ENCODE data around the gene SDCBP2. TPM values are rescaled to one million over a fixed set of nuclear protein-coding genes. Genes with fewer than 3 reads are reported as not detected.
A peak's percentile ranks its signal among the peaks of the same experiment; 100 is the strongest.

The SDCBP2 gene
- total and polyA plus RNA-seq, 2 of the 4 experiments (the other 2 are of a cell fraction), result 0.54 to 1.3 TPM

DNA sequence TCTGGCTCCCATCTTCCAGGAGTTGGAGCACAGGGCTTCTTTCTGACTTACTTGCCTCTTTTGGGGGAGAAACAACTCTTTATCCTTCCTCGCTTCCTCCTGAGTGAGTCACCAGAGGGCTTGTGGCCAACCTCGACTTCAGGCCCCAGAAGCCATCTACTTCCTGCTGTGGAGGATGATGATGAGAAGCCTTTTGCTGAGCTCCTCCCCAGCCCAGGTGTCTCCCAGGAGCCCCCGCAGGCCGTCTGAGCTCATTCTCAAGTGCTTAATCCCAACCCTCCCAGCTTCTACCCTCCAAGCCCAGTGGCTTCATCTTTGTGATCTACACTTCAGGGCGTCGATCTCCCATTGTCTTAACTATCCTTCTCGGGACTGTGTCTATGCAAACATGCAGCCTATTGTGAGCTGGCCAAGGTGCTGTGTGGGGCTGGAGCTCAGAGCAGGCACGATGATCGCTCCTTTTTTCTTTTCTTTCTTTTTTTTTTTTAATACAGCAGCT lies 27.9 kb downstream of the SDCBP2 start:
- peaks cover 8% of the 10 kb centered on the region for H3K4me1 ChIP-seq (ENCODE audit: control insufficient read depth, insufficient read depth, low read length)
- no peak overlapping the region for H3K18ac ChIP-seq (ENCODE audit: low read depth, low read length)
- H4K5ac ChIP-seq (ENCODE audit: low read depth, low read length), result peak overlapping the region; percentile 69
- ChIA-PET POLR2A (ENCODE audit: unreplicated experiment) (no interaction called here), CTCF (interaction anchor here (0.6 kb wide), 1 partner anchor 17 kb away, joined by 4 read pairs; no protein-coding TSS in a partner anchor)
- H3K56ac ChIP-seq (ENCODE audit: extremely low read depth, insufficient read depth, low read length), result no peak overlapping the region
- H4K8ac ChIP-seq (ENCODE audit: low read depth in 2 of 2, low read length in 2 of 2), result peak overlapping the region; percentile 64 to 88; a peak in 3 of 4 replicates
- H3K4me2 ChIP-seq (ENCODE audit: low read depth, low read length), result no peak overlapping the region
- H2AK9ac ChIP-seq (replicated peaks; ENCODE audit: low read depth, low read length, poor library complexity), result peak overlapping the region; percentile 83
- peaks cover 23% of the 10 kb centered on the region for H3K9me1 ChIP-seq (ENCODE audit: insufficient read depth, low read length)
- peak overlapping the region; percentile 89 for H2AK5ac ChIP-seq (ENCODE audit: low read depth, low read length)
- no peak overlapping the region for H3K23ac ChIP-seq (ENCODE audit: low read depth, low read length)
- H2BK120ac ChIP-seq (ENCODE audit: low read depth, low read length), result peak overlapping the region; percentile 75; the same call in 1 of the 2 replicates
- 0 out of 2 replicates have a peak overlapping the region, but pooled peaks have one; percentile 60 for H2BK20ac ChIP-seq (ENCODE audit: low read depth, low read length)
- no peaks in the 10 kb centered on the region for H4K20me1 ChIP-seq (ENCODE audit: insufficient read depth, low read length)
- WGBS, 2 experiments (ENCODE audit: extremely low coverage in 2 of 2, insufficient read length in 1 of 2), result 30% methylated on average over 2 of the region's 9 CpGs; no CpG with 5 or more reads in 1 of the 2 experiments
- peak overlapping the region; percentile 55; the same call in 1 of the 2 replicates for H3K14ac ChIP-seq (replicated peaks; ENCODE audit: low read depth, low read length)
- BruUV-seq (replicated peaks), result no TSS peak
- no peaks in the 10 kb centered on the region for H3K9me3 ChIP-seq (ENCODE audit: control insufficient read depth, insufficient read depth, low read length)
- no peak overlapping the region for H3K4me3 ChIP-seq (ENCODE audit: insufficient read depth, low read depth, low read length)
- no peak overlapping the region for H2BK5ac ChIP-seq (ENCODE audit: low read depth, low read length, poor library complexity, severe bottlenecking)
- H2AFZ ChIP-seq (replicated peaks; ENCODE audit: low read length, poor library complexity), result peak overlapping the region; percentile 92
- peaks cover 0 to 5% of the 10 kb centered on the region in 2 experiments; a peak in 1 of 4 replicates for H3K79me1 ChIP-seq (ENCODE audit: low read depth in 1 of 2, low read length in 2 of 2)
- intact Hi-C loops (cut with micrococcal nuclease) (no loop called here), in situ Hi-C loops (cut with MboI; ENCODE audit: low sequenced_read_pairs) (no loop called here), dilution Hi-C loops (cut with HindIII; ENCODE audit: low sequenced_read_pairs, unreplicated experiment) (no loop called here)
- H3K27ac ChIP-seq (ENCODE audit: insufficient read depth, low read length), result peak overlapping the region; percentile 31; the same call in 1 of the 2 replicates
- no peak overlapping the region for H3K9ac ChIP-seq (ENCODE audit: low read depth, low read length)
- peak; percentile 78 for ATAC-seq (ENCODE audit: low read depth)
- peaks cover 15% of the 10 kb centered on the region for H3K36me3 ChIP-seq (ENCODE audit: control insufficient read depth, insufficient read depth, low read length)
- TF ChIP-seq, protein P1, sequence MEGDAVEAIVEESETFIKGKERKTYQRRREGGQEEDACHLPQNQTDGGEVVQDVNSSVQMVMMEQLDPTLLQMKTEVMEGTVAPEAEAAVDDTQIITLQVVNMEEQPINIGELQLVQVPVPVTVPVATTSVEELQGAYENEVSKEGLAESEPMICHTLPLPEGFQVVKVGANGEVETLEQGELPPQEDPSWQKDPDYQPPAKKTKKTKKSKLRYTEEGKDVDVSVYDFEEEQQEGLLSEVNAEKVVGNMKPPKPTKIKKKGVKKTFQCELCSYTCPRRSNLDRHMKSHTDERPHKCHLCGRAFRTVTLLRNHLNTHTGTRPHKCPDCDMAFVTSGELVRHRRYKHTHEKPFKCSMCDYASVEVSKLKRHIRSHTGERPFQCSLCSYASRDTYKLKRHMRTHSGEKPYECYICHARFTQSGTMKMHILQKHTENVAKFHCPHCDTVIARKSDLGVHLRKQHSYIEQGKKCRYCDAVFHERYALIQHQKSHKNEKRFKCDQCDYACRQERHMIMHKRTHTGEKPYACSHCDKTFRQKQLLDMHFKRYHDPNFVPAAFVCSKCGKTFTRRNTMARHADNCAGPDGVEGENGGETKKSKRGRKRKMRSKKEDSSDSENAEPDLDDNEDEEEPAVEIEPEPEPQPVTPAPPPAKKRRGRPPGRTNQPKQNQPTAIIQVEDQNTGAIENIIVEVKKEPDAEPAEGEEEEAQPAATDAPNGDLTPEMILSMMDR (conservative IDR thresholded peaks at IDR 0.05; ENCODE audit: low read depth, low read length), result no peak
- no peak for TF ChIP-seq MAZ (IDR thresholded peaks at IDR 0.05; ENCODE audit: borderline replicate concordance, low read depth, low read length)
- no peak for TF ChIP-seq ELK1 (IDR thresholded peaks at IDR 0.05; ENCODE audit: borderline replicate concordance, low read depth, low read length)
- no peak for TF ChIP-seq FOS (IDR thresholded peaks at IDR 0.05; ENCODE audit: low read depth, low read length)
- TF ChIP-seq RFX5 (IDR thresholded peaks at IDR 0.05; ENCODE audit: low read depth, low read length), result no peak
- TF ChIP-seq NFE2L2 (IDR thresholded peaks at IDR 0.05; ENCODE audit: low read depth, low read length), result no peak
- no peak for TF ChIP-seq USF2 (IDR thresholded peaks at IDR 0.05; ENCODE audit: low read depth, low read length)
- TF ChIP-seq RAD21 (IDR thresholded peaks at IDR 0.05; ENCODE audit: low read length), result no peak
- TF ChIP-seq POLR2A (IDR thresholded peaks at IDR 0.05; ENCODE audit: low read depth, low read length), result no peak
- no peak for TF ChIP-seq SMC3 (IDR thresholded peaks at IDR 0.05; ENCODE audit: low read depth, low read length)
- TF ChIP-seq RCOR1 (IDR thresholded peaks at IDR 0.05; ENCODE audit: insufficient replicate concordance, low read length), result no peak
- no peak for TF ChIP-seq BHLHE40 (IDR thresholded peaks at IDR 0.05; ENCODE audit: low read depth, low read length)
- TF ChIP-seq CHD1 (IDR thresholded peaks at IDR 0.05; ENCODE audit: low read depth, low read length), result no peak
- no peak for TF ChIP-seq CEBPB (IDR thresholded peaks at IDR 0.05; ENCODE audit: low read depth, low read length)
- no peak for TF ChIP-seq MAFK (IDR thresholded peaks at IDR 0.05; ENCODE audit: low read depth, low read length)
- no peak for TF ChIP-seq MXI1 (IDR thresholded peaks at IDR 0.05; ENCODE audit: borderline replicate concordance, low read depth, low read length)
- H3K27me3 ChIP-seq (ENCODE audit: control insufficient read depth, insufficient read depth, low read length), result no peaks in the 10 kb centered on the region
- H2BK15ac ChIP-seq (ENCODE audit: low read depth, low read length), result peak overlapping the region; percentile 45; the same call in 1 of the 3 replicates
- peak overlapping the region; percentile 54; the same call in 1 of the 2 replicates for H4K91ac ChIP-seq (ENCODE audit: insufficient read depth, low read depth, low read length)
- H3K4ac ChIP-seq (ENCODE audit: low read depth, low read length), result peak overlapping the region; percentile 74
- peak; percentile 75 for DNase-seq

All from IMR-90 (cell line).